GM12872 (cell line): ENCODE measurements around the gene MESP1.

ENCODE experiments used
- TF ChIP-seq, protein P1 (sequence below): IDR thresholded peaks from 3 replicates; pipeline ENCODE4 v1.5.1; 2011; ENCODE audit warnings: low read depth, mild to moderate bottlenecking, low read length, moderate library complexity; ENCODE audit not compliant: insufficient read depth

Gene MESP1, protein sequence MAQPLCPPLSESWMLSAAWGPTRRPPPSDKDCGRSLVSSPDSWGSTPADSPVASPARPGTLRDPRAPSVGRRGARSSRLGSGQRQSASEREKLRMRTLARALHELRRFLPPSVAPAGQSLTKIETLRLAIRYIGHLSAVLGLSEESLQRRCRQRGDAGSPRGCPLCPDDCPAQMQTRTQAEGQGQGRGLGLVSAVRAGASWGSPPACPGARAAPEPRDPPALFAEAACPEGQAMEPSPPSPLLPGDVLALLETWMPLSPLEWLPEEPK

DNA sequence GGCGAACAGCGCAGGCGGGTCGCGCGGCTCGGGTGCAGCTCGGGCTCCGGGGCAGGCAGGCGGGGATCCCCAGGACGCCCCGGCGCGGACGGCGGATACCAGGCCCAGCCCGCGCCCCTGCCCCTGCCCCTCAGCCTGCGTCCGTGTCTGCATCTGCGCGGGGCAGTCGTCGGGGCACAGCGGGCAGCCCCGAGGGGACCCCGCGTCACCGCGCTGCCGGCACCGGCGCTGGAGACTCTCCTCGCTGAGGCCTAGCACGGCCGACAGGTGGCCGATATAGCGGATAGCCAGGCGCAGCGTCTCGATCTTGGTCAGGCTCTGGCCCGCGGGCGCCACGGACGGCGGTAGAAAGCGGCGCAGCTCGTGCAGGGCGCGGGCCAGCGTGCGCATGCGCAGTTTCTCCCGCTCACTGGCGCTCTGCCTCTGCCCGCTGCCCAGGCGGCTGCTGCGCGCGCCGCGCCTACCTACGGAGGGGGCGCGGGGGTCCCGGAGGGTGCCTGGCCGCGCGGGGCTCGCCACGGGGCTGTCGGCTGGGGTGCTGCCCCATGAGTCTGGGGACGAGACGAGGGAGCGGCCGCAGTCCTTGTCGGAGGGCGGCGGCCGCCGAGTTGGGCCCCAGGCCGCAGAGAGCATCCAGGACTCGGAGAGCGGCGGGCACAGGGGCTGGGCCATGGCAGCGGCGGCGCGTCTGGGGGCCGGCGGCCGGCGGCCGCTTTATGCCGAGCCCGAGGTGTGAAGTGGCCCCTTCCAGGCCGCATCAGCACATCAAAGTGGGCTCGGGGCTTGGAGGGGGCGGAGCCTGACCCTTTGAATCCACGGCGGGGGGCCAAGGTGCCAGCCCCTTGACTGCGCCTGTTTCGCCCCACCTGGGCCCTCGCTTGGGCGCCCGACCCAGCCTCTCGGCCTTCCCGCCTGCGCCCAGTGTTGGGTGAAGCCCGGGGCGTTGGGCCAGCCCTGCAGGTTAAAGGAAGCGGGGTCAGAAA, at the start of gene MESP1:
MESP1 (minus strand) TSS at position 690 of the 983 bp plus-strand sequence; CDS start at position 672, 18 bp downstream.
- TF ChIP-seq, protein P1, sequence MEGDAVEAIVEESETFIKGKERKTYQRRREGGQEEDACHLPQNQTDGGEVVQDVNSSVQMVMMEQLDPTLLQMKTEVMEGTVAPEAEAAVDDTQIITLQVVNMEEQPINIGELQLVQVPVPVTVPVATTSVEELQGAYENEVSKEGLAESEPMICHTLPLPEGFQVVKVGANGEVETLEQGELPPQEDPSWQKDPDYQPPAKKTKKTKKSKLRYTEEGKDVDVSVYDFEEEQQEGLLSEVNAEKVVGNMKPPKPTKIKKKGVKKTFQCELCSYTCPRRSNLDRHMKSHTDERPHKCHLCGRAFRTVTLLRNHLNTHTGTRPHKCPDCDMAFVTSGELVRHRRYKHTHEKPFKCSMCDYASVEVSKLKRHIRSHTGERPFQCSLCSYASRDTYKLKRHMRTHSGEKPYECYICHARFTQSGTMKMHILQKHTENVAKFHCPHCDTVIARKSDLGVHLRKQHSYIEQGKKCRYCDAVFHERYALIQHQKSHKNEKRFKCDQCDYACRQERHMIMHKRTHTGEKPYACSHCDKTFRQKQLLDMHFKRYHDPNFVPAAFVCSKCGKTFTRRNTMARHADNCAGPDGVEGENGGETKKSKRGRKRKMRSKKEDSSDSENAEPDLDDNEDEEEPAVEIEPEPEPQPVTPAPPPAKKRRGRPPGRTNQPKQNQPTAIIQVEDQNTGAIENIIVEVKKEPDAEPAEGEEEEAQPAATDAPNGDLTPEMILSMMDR: peak; percentile 78

DNA sequence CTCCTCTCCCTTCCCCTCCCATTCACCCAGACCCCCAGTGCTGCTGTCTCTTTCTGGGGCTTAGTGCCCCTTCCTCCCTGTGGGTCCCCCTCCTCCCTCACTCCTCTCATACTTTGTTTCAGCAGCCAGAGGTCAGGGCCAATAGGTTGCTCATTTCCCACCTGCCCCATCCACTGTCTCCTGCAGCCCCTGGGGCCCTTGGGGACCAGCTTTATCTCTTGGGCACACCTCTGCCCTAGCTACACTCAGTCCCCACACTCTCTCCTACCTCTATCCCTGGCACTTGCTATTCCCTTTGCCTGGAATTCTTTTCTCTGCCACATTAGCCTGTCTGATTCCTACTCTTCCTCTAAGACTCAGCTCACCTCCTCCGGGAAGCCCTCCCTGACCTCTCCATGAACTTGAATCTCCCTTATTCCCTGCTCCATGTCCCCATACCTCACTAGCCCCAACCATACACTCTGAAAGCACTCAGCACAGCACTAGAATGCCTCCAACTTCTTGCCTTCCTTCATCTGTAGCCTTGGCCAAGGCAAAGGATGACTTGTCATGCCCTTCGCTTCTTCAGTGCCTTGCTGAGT, 49.0 kb upstream of the MESP1 start:
- TF ChIP-seq, protein P1: no peak

DNA sequence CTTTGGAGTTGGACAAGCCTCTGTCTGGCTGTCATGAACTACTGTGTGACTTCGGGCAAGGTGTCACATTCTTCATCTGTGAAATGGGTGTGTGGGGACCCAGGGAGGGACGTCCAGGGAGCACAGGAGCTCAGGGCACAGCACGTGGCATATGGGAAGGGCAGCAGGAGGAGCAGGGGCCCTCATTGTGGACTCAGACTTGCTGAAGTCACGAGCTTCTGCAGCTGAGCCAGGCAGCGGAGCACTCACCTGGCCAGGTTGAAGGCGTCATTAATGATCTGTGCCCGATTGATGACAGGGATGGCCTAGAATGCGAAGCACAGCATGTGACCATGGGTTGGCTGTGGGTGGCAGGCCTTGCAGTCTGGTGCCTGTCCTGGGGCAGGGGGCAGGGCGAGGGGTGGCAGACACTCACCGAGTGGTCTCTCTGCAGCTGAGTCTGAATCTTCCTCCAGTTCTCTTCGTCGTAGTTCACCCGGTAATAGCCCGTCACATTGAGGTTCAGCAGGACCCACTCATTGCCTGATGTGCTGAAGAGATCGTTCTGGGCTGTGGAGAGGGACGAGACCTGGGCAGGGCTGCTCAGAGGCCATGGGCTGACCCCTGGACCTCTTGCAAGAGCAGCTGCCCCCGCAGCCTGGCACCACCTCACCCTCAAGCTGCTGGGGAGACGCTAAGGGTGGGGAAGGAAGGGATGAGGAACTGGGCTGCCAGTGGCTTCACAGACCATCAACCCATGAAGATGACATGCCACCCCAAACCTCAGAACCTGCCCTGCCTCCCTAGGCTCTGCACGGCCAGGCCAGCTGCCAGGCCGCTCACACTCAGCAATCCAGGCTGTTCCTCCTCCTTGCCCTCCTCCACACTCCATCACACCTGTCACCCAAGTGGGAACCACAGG, 48.2 kb upstream of the MESP1 start:
- TF ChIP-seq, protein P1: no peak

DNA sequence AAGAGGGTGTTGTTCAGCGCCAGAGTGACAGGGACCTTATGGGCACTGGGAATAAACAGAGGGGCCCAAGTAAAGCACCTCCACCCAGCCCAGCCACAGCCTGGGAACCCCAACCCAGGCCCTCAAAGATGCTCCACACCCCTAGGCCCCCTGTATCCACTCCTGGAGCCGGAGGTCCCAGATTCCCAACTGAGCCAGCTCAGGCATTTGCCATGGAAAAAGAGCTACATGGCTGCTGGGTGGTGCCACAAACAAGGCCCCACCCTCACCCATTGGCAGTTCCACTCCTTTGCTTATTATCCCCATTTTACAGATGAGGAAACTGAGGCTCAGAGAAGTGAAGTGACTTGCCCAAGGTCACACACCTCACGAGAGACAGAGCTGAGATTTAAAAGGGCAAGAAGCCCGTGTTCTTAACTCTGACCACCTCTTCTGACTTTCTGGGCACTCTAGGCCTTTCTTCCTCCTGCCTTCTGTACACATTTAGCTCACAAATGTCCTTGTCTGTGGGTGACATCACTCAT, 46.7 kb upstream of the MESP1 start:
- TF ChIP-seq, protein P1: no peak

DNA sequence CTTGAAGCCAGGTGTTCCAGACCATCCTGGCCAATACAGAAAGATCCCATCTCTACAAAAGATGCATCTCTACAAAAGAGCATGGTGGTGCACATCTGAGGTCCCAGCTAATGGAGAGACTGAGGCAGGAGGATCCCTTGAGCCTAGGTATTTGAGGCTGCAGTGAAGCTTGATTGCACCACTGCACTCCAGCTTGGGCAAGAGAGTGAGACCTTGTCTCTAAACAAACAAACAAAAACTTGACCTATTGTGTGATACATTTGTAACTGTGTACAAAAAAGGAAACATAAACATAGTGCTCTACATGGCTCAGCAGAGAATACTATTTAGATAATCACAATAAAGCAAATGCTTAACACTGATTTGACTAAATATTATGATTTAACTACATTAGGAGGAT, 44.9 kb upstream of the MESP1 start:
- TF ChIP-seq, protein P1: no peak

DNA sequence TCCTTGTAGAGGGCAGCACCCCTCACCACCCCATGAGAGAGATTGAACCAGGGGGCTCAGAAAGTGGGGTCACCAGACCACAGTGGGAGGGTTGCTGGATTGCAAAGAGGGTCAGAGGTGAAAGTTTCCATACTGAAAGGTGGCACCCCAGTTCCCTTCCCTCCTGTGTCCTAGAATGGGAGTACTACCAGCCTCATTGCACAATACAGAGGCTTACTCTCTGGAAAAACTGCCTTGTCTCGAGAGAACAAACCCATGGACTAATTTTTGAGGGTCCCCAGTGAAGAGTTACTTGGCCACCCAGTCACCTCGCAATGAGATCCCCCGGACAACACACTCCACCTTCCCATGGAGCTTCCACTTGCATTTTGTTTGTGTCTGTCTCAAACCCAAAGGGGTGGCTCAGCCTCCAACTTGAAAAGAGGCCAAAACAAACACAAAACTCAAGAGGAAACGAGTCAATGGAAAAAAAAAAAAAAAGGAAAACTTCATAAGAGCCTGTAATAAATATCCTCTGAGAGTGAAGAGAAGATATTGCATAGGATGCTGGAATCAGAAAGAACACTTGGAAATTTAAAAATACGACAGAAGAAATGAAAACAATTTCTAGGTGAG, 43.7 kb upstream of the MESP1 start:
- TF ChIP-seq, protein P1: no peak
